Caco-2 (cell line): ENCODE measurements around the gene EFL1. TPM values are rescaled to one million over a fixed set of nuclear protein-coding genes. Genes with fewer than 3 reads are reported as not detected.

Source experiments
- BruUV-seq: library from RNA; stranded (reverse); fragments of 400-500 nt; replicated peaks from 2 replicates; lab custom pipeline; 2021; lab: Mats Ljungman, UMichigan
- CTCF ChIA-PET: fragments of 300-600 bp; sonication (Branson Sonifier 250); formaldehyde crosslinking; loops from one replicate; lab custom pipeline; 2022; ENCODE audit warnings: antibody characterized with exemption; lab: Charles Lee
- POLR2A ChIA-PET: fragments of 300-600 bp; sonication (Branson Sonifier 250); formaldehyde crosslinking; loops from one replicate; lab custom pipeline; 2022; ENCODE audit warnings: antibody characterized with exemption; lab: Charles Lee
- DNase-seq, 2 experiments: peaks; one replicate each; pipeline versions ENCODE4 v3.0.0 to v3.0.0-alpha.2; 2020 to 2022
- H3K27me3 ChIP-seq: replicated peaks from 2 replicates; pipeline ENCODE4 v1.6.0; 2011; ENCODE audit warnings: low read length; ENCODE audit not compliant: control insufficient read depth, insufficient read depth
- H3K36me3 ChIP-seq: 2 replicates; pipeline ENCODE4 v1.5.1; 2011; ENCODE audit warnings: low read length; ENCODE audit not compliant: control insufficient read depth, insufficient read depth
- H3K4me1 ChIP-seq: fragments of 250-450 bp; sonication (Bioruptor Pico); 2 replicates; pipeline ENCODE4 v1.5.1; 2020; ENCODE audit warnings: mild to moderate bottlenecking
- H3K4me3 ChIP-seq: 2 replicates; pipeline ENCODE4 v1.5.1; 2011; ENCODE audit warnings: low read depth, mild to moderate bottlenecking, control low read depth, low read length
- H3K9me3 ChIP-seq: fragments of 250-450 bp; sonication (Bioruptor Pico); 2 replicates; pipeline ENCODE4 v1.5.1; 2020; ENCODE audit warnings: mild to moderate bottlenecking, moderate library complexity
- H3K27ac Mint-ChIP-seq: one replicate; pipeline ENCODE4 v1.8.0; 2022; ENCODE audit warnings: mixed read lengths; ENCODE audit not compliant: unreplicated experiment
- H3K27me3 Mint-ChIP-seq: one replicate; pipeline ENCODE4 v1.8.0; 2022; ENCODE audit warnings: mixed read lengths; ENCODE audit not compliant: insufficient read depth, unreplicated experiment
- H3K36me3 Mint-ChIP-seq: one replicate; pipeline ENCODE4 v1.8.0; 2022; ENCODE audit warnings: mild to moderate bottlenecking, mixed read lengths; ENCODE audit not compliant: insufficient read depth, unreplicated experiment
- H3K4me1 Mint-ChIP-seq: one replicate; pipeline ENCODE4 v1.8.0; 2022; ENCODE audit warnings: low read depth, mixed read lengths; ENCODE audit not compliant: unreplicated experiment
- H3K4me3 Mint-ChIP-seq: one replicate; pipeline ENCODE4 v1.8.0; 2022; ENCODE audit warnings: mild to moderate bottlenecking, moderate library complexity, mixed read lengths; ENCODE audit not compliant: unreplicated experiment
- H3K9me3 Mint-ChIP-seq: one replicate; pipeline ENCODE4 v1.8.0; 2022; ENCODE audit warnings: mixed read lengths; ENCODE audit not compliant: unreplicated experiment
- intact Hi-C: fragments of 100-400 bp; cut with micrococcal nuclease; formaldehyde crosslinking; loops from one replicate; pipeline ENCODE4 v1.10.0; 2022; ENCODE audit not compliant: unreplicated experiment
- total RNA-seq: library from RNA; stranded (reverse); gene quantifications from 2 replicates; pipeline ENCODE4 v1.2.3, GENCODE V29; 2022
- TF ChIP-seq, protein P1 (sequence below), 2 experiments: fragments of 200-600 bp in 1 of 2; IDR thresholded peaks; 1 replicate in 1 of 2; 2 replicates in 1 of 2; pipeline versions ENCODE4 v1.5.1 to v1.8.0; 2011 to 2022; ENCODE audit warnings: antibody characterized with exemption in 1 of 2, control low read depth in 1 of 2, inconsistent platforms in 1 of 2, low read depth in 1 of 2, low read length in 1 of 2, mild to moderate bottlenecking in 1 of 2, moderate library complexity in 1 of 2; ENCODE audit not compliant: insufficient read depth in 1 of 2, severe bottlenecking in 1 of 2, unreplicated experiment in 1 of 2

EFL1 gene
- total RNA-seq, 1 experiment from 2014 or later: 10.3 TPM

DNA sequence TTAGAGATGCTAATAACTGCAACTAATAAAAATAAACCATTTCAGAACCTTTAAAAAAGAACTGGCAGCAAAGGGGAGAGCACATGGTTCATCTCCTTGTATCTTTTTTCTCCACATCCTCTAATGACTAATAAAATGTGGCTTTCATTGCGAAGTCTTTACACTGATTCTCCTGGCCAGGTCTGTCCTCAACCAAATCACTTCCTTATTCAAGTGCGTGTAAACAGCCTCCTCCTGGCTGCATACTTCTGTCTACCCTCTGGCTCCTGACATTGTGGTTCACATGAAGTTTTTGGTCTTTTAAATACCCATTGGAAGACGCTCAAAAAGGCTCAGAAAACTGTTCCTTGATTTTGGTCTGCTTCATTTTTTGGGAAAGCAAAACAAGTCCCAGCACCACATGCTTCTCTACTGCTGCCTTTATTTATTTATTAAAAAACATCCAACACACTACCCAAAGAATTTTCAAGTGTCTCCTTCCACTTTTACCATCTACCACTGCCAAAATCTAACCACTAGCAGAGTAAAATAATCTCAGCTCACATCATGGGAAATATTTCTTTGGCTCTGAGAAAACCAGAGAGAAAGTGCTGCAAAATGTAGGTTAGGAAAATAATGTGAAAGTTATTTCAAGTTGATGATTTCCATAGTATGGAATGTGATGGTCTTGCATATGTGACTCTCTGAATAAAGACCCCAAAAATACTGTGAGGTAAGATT is 85.1 kb downstream of the EFL1 start:
- TF ChIP-seq, protein P1, sequence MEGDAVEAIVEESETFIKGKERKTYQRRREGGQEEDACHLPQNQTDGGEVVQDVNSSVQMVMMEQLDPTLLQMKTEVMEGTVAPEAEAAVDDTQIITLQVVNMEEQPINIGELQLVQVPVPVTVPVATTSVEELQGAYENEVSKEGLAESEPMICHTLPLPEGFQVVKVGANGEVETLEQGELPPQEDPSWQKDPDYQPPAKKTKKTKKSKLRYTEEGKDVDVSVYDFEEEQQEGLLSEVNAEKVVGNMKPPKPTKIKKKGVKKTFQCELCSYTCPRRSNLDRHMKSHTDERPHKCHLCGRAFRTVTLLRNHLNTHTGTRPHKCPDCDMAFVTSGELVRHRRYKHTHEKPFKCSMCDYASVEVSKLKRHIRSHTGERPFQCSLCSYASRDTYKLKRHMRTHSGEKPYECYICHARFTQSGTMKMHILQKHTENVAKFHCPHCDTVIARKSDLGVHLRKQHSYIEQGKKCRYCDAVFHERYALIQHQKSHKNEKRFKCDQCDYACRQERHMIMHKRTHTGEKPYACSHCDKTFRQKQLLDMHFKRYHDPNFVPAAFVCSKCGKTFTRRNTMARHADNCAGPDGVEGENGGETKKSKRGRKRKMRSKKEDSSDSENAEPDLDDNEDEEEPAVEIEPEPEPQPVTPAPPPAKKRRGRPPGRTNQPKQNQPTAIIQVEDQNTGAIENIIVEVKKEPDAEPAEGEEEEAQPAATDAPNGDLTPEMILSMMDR (IDR thresholded peaks at IDR 0.05; ENCODE audit: insufficient read depth in 1 of 2, low read depth in 1 of 2, low read length in 1 of 2, severe bottlenecking in 1 of 2, unreplicated experiment in 1 of 2): no peak
- no peak for DNase-seq
- no peaks in the 10 kb centered on the region for H3K9me3 ChIP-seq
- POLR2A ChIA-PET: no interaction called here
- no peaks in the 10 kb centered on the region for H3K27me3 Mint-ChIP-seq
- no peaks in the 10 kb centered on the region for H3K27me3 ChIP-seq
- H3K4me3 Mint-ChIP-seq: no peak overlapping the region
- no TSS peak for BruUV-seq
- intact Hi-C loops: no loop called here
- CTCF ChIA-PET: interaction anchor here (0.9 kb wide), 1 partner anchor 21 kb away, joined by 3 read pairs; no protein-coding TSS in a partner anchor
- H3K27ac Mint-ChIP-seq: no peak overlapping the region
- H3K4me1 ChIP-seq: 0 out of 2 replicates have a peak, but pooled peaks cover 4% of the 10 kb centered on the region
- H3K4me1 Mint-ChIP-seq: peaks cover 7% of the 10 kb centered on the region
- H3K36me3 ChIP-seq: no peaks in the 10 kb centered on the region
- H3K9me3 Mint-ChIP-seq: no peaks in the 10 kb centered on the region
- H3K36me3 Mint-ChIP-seq: no peaks in the 10 kb centered on the region
- no peak overlapping the region for H3K4me3 ChIP-seq

DNA sequence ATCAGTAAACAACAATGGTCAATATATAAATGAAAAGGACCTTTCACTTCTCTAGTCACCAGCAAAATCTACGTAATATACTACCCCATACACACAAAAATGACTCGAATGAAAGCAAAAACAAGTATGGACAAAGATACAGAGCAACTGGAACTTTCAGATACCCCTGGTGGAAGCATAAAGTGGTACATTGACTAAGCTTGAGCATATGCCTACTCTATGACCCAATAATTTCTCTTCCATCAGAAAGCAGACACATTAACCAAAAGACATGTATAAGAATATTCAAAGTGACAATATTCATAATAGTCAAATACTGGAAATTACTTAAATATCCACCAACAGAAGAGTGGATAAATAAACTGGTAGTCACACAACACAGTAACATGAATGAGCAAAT is 86.0 kb downstream of the EFL1 start:
- TF ChIP-seq, protein P1 (IDR thresholded peaks at IDR 0.05; ENCODE audit: insufficient read depth in 1 of 2, low read depth in 1 of 2, low read length in 1 of 2, severe bottlenecking in 1 of 2, unreplicated experiment in 1 of 2): no peak
- no peak overlapping the region for H3K27ac Mint-ChIP-seq
- BruUV-seq: no TSS peak

DNA sequence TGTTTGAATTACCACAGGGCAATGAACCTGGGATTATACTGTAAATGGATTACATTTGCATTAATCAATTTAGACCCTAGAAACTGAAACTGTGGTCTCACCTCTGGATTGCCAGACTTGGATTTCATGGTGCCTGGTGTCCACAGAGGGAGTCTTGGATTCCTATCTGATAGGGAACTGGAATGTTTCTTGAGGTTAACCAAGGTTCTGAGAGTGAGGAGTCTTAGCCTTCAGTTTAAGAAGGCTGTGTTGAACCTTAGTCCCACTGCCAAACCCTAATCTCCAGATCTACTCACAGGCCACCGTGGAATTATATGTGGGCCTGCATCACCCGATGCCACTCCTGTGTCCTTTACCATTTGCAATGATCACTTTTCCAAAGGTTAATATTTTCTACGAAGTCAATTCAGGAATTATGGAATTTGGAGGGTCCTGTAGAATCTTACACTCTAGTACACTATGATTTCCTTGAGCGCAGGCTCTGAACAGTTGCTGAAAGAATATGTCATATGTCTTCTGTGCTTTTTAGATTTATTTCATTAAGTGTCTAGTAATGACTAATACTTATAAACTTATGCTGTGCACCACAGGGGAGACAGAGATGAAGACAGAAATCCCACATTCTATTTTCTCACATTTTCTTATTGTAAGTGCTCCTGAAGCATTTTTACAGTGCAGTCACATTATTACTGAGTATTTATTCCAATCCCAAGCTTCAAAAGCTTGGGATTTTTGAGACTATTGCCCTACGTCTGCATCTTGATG is 87.9 kb downstream of the EFL1 start:
- TF ChIP-seq, protein P1 (IDR thresholded peaks at IDR 0.05; ENCODE audit: insufficient read depth in 1 of 2, low read depth in 1 of 2, low read length in 1 of 2, severe bottlenecking in 1 of 2, unreplicated experiment in 1 of 2): no peak
- no TSS peak for BruUV-seq
- POLR2A ChIA-PET: no interaction called here

More for the DNA sequence above, 86.0 kb downstream of the EFL1 start:
- 0 out of 2 replicates have a peak, but pooled peaks cover 4% of the 10 kb centered on the region for H3K4me1 ChIP-seq
- Mint-ChIP-seq H3K4me1 (peaks cover 7% of the 10 kb centered on the region), H3K4me3 (no peak overlapping the region), H3K9me3 (no peaks in the 10 kb centered on the region), H3K36me3 (no peaks in the 10 kb centered on the region), H3K27me3 (no peaks in the 10 kb centered on the region)
- no peaks in the 10 kb centered on the region for H3K27me3 ChIP-seq
- intact Hi-C loops: no loop called here
- H3K36me3 ChIP-seq: no peaks in the 10 kb centered on the region
- no peak for DNase-seq
- no peaks in the 10 kb centered on the region for H3K9me3 ChIP-seq
- CTCF ChIA-PET: no interaction called here
- POLR2A ChIA-PET: no interaction called here
- H3K4me3 ChIP-seq: no peak overlapping the region

More for the DNA sequence above, 87.9 kb downstream of the EFL1 start:
- Histone ChIP-seq H3K36me3 (no peaks in the 10 kb centered on the region), H3K9me3 (no peaks in the 10 kb centered on the region), H3K27me3 (no peaks in the 10 kb centered on the region), H3K4me1 (0 out of 2 replicates have a peak, but pooled peaks cover 4% of the 10 kb centered on the region), H3K4me3 (no peak overlapping the region)
- H3K27ac Mint-ChIP-seq: no peak overlapping the region
- H3K27me3 Mint-ChIP-seq: no peaks in the 10 kb centered on the region
- DNase-seq: no peak
- intact Hi-C loops: no loop called here
- peaks cover under 1% of the 10 kb centered on the region for H3K4me1 Mint-ChIP-seq
- no peaks in the 10 kb centered on the region for H3K9me3 Mint-ChIP-seq
- no peak overlapping the region for H3K4me3 Mint-ChIP-seq
- CTCF ChIA-PET: no interaction called here
- no peaks in the 10 kb centered on the region for H3K36me3 Mint-ChIP-seq
